Muscle layer of duodenum (tissue), 2 donors: ENCODE measurements around the gene RIPK4.

Source experiments
- H3K27ac ChIP-seq: one replicate; pipeline ENCODE4 v1.7.0; 2013; ENCODE audit warnings: mild to moderate bottlenecking, low read length
- H3K27me3 ChIP-seq: one replicate; pipeline ENCODE4 v1.7.0; 2013; ENCODE audit warnings: low read depth, mild to moderate bottlenecking, control low read depth, low read length
- H3K36me3 ChIP-seq, 2 donors: one replicate each; pipeline ENCODE4 v1.7.0; 2013; ENCODE audit warnings: low read length in 2 of 2, control low read depth in 1 of 2, mild to moderate bottlenecking in 1 of 2; ENCODE audit not compliant: insufficient read depth in 2 of 2, control insufficient read depth in 1 of 2
- H3K4me1 ChIP-seq, 2 donors: one replicate each; pipeline ENCODE4 v1.7.0; 2013; ENCODE audit warnings: low read length in 2 of 2, mild to moderate bottlenecking in 2 of 2, control low read depth in 1 of 2, moderate library complexity in 1 of 2; ENCODE audit not compliant: insufficient read depth in 2 of 2, control insufficient read depth in 1 of 2
- H3K4me3 ChIP-seq, 2 donors: one replicate each; pipeline ENCODE4 v1.7.0; 2013; ENCODE audit warnings: low read length in 2 of 2, low read depth in 1 of 2, mild to moderate bottlenecking in 1 of 2
- H3K9me3 ChIP-seq, 2 donors: one replicate each; pipeline ENCODE4 v1.7.0; 2013; ENCODE audit warnings: low read length in 2 of 2, control low read depth in 1 of 2, mild to moderate bottlenecking in 1 of 2; ENCODE audit not compliant: control insufficient read depth in 1 of 2
- donor health status: healthy.

The RIPK4 gene

GRCh38 chr21:41776778-41777177, 9.9 kb upstream of the RIPK4 start:
- Histone ChIP-seq H3K27ac (no peak overlapping the region), H3K4me1 (peaks cover 0 to 8% of the 10 kb centered on the region in 2 donors), H3K27me3 (peaks cover 23% of the 10 kb centered on the region), H3K36me3 (no peaks in the 10 kb centered on the region), H3K9me3 (no peaks in the 10 kb centered on the region), H3K4me3 (no peak overlapping the region)

DNA sequence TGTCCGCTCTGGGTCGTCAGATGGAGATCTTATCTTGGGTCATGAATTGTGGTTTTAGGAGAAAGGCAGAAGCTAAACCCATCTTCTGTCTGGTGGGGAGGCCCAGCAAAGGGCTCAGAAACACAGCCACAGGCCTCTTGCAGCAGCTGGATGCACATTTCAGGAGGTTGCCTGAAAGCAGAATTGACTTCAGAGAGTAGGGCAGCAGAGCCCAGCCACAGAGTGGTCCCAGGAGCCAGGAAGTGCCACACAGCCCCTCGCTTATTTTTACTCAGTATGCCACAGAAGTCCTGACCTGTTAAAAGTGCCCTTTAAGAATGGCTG, 8.3 kb upstream of the RIPK4 start:
- no peaks in the 10 kb centered on the region for H3K36me3 ChIP-seq
- H3K4me1 ChIP-seq = peaks cover 0 to 8% of the 10 kb centered on the region in 2 donors
- H3K27me3 ChIP-seq = peaks cover 18% of the 10 kb centered on the region
- H3K4me3 ChIP-seq = no peak overlapping the region
- H3K9me3 ChIP-seq = no peaks in the 10 kb centered on the region
- no peak overlapping the region for H3K27ac ChIP-seq

DNA sequence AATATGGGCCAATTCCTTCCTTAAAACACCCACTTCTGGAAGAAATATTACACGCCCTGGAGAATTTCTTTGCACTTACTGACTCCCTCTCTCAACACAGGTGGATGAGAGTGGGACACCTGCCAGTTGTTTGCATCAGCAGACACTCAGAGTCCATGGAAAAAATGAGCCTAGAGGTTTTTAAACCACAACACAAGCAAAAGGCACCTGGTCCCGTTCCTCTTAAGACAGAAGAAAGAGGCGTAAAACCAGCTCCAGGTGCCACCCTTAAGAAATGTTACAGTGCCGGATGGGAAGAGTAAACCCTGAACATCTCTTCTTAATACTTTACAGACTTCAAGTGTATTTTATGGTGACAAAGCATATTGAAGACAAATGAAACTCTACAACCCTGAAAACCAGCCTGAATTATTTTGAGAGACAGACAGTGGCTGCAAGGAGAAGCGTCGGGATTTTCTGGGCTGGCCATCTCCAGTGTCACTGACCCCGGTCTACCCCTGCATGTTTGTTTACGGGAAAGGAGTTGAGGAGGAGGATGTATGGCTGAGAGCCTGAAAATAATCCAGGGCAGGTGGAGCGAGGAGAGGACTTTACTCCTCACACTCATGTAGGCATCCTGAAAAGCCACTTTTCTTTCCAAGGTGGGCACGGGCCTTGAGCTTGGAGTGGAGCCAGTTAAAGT, 7.8 kb upstream of the RIPK4 start:
- H3K4me1 ChIP-seq = peaks cover 0 to 8% of the 10 kb centered on the region in 2 donors
- peaks cover 16% of the 10 kb centered on the region for H3K27me3 ChIP-seq
- no peak overlapping the region for H3K27ac ChIP-seq

GRCh38 chr21:41772351-41773080, 5.7 kb upstream of the RIPK4 start:
- Histone ChIP-seq H3K4me3 (no peak overlapping the region), H3K27me3 (peaks cover 27% of the 10 kb centered on the region), H3K36me3 (no peaks in the 10 kb centered on the region), H3K4me1 (peaks cover 0 to 18% of the 10 kb centered on the region in 2 donors), H3K27ac (no peak overlapping the region), H3K9me3 (no peaks in the 10 kb centered on the region)

More for the DNA sequence above, 7.8 kb upstream of the RIPK4 start:
- Histone ChIP-seq H3K4me3 (no peak overlapping the region), H3K36me3 (no peaks in the 10 kb centered on the region), H3K9me3 (no peaks in the 10 kb centered on the region)

GRCh38 chr21:41771625-41771945, 4.7 kb upstream of the RIPK4 start:
- Histone ChIP-seq H3K36me3 (no peaks in the 10 kb centered on the region), H3K9me3 (no peaks in the 10 kb centered on the region), H3K4me3 (no peak overlapping the region), H3K27ac (no peak overlapping the region), H3K4me1 (peaks cover 0 to 22% of the 10 kb centered on the region in 2 donors), H3K27me3 (peaks cover 35% of the 10 kb centered on the region)

DNA sequence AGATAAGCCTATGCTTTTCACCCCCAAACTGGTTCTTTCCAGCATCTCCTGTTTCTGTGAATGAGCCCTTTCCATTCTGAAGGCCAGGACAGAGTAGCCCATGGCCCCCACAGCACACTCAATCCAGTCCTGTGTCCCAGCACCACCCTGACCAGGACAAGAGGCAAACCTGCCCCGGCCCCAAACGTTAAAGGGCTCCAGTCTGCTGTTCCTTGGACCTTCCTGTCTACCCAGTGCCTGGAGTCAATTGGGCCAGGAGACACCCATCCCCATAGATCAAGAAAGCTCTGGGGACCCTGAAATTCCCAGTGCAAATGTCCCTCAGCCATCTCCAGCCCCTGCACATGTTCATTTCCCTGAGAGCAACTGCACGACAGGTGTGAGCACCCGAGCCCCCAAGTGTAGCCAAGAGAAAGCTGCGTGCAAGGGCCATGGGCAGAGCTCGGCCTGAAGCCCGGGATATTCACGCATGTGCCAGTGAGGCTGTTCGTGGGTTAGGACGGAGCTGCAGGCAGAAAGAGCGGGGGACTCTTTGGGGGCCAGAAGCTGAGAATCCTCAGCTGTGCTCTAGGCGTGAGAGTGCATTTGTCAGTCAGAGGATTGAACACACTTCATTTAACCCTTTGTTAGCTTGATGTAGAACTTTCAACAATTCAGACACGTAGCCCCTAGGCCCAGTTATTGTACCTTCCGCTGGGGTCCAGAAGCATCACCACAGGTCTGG, 4.2 kb upstream of the RIPK4 start:
- peaks cover 0 to 27% of the 10 kb centered on the region in 2 donors for H3K4me1 ChIP-seq
- H3K27me3 ChIP-seq = peaks cover 38% of the 10 kb centered on the region
- no peaks in the 10 kb centered on the region for H3K9me3 ChIP-seq
- H3K27ac ChIP-seq = no peak overlapping the region
- H3K4me3 ChIP-seq = no peak overlapping the region
- H3K36me3 ChIP-seq = no peaks in the 10 kb centered on the region

GRCh38 chr21:41769933-41770332, 3.1 kb upstream of the RIPK4 start:
- Histone ChIP-seq H3K4me1 (peaks cover 0 to 28% of the 10 kb centered on the region in 2 donors), H3K27me3 (peaks cover 44% of the 10 kb centered on the region), H3K4me3 (no peak overlapping the region), H3K36me3 (no peaks in the 10 kb centered on the region), H3K9me3 (no peaks in the 10 kb centered on the region), H3K27ac (no peak overlapping the region)

DNA sequence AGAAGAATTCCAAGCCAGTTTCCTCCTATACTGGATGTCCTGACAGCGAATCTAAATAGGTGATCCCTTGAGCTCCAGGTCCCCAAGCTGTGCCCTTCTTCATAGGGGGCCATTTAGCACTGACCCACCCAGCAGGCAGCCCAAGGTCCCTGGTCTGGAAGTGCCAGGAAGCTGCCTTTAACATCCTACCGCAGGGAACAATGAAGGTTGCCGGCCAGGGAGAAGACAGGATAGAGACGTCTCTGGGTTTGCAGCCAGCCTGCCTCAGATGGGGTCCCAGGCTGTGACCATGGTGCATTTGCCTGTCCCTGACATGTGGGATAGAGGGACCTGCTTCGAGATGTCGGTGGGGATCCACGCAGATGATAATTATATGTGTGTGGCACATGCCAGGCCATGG, 2.7 kb upstream of the RIPK4 start:
- Histone ChIP-seq H3K36me3 (no peaks in the 10 kb centered on the region), H3K9me3 (no peaks in the 10 kb centered on the region), H3K4me3 (no peak overlapping the region), H3K27ac (no peak overlapping the region), H3K4me1 (peaks cover 0 to 28% of the 10 kb centered on the region in 2 donors), H3K27me3 (peaks cover 46% of the 10 kb centered on the region)

DNA sequence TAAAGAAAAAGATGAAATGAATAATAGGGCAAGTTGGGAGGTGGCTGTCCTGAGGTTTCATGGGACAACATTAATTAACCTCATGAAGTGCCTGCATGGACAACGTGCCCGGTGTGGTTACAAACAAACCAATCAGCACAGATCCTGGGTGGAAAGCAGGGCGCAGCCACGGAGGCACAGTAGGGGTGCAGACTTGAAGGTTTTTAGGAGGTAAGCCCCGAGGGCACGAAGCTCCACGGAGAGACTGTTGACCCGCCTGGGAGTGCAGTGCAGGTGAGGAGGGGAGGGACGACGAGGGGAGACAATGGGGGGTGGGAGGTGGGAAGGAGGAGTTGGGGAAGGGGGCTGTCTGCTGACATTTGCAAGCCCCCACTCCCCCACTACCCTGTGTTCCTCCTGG, 2.3 kb upstream of the RIPK4 start:
- Histone ChIP-seq H3K4me1 (peaks cover 0 to 28% of the 10 kb centered on the region in 2 donors), H3K4me3 (peak overlapping the region; percentile 37 to 57), H3K27ac (peak overlapping the region; percentile 75), H3K27me3 (peaks cover 50% of the 10 kb centered on the region), H3K36me3 (no peaks in the 10 kb centered on the region), H3K9me3 (no peaks in the 10 kb centered on the region)

- Histone ChIP-seq H3K27me3 (peaks cover 55% of the 10 kb centered on the region), H3K9me3 (no peaks in the 10 kb centered on the region), H3K4me1 (peaks cover 0 to 28% of the 10 kb centered on the region in 2 donors), H3K27ac (peak overlapping the region; percentile 75), H3K36me3 (no peaks in the 10 kb centered on the region), H3K4me3 (peak overlapping the region; percentile 37 to 57)
These were observed 1.7 kb upstream of the RIPK4 start for GRCh38 chr21:41768437-41769042.
